GM21723 (cell line): Measurements from ENCODE around the gene RGS12.

Experiments used
- ATAC-seq: cut with Tn5 transposase; IDR thresholded peaks from one replicate; pipeline ENCODE4 v1.9.1; 2021; ENCODE audit warnings: mild to moderate bottlenecking, moderate library complexity; ENCODE audit not compliant: unreplicated experiment

The RGS12 gene

DNA sequence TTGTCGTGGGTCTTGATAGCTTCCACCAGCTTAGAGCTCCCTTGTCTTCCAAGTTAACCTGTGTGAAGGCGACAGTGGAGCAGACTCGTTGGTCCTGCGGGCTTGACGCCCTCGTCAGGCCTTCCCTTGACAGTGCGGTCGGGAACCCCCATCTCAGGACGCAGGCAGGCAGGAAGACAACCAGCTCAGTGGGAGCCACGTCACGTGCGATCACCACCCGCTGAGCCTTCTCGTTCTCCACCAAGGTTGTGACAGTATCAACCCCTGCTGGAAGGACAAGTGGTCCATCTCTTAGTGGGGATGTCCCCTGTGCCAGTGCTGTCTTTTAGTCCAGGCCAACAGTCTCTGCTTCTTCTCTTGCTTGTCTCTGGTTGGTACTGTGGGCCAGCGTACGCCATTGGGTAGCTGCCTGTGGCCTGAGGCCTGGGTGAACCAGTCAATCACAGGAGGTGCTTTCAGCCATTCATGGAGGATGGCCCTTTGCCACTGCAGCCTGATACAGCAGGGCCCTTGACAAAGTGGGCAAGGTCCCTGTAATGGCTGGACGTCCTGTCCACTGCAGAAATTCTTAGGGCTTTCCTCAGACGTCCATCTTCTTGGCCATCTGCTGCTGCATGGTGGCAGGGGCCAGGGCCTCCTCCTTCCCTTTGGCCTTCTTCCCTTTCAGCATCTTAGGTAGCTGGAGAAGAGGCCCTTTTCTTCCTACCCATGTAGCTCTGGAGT, 31.4 kb downstream of the RGS12 start:
- no peak for ATAC-seq

GRCh38 chr4:3328814-3329663, 36.2 kb downstream of the RGS12 start:
- ATAC-seq = no peak

DNA sequence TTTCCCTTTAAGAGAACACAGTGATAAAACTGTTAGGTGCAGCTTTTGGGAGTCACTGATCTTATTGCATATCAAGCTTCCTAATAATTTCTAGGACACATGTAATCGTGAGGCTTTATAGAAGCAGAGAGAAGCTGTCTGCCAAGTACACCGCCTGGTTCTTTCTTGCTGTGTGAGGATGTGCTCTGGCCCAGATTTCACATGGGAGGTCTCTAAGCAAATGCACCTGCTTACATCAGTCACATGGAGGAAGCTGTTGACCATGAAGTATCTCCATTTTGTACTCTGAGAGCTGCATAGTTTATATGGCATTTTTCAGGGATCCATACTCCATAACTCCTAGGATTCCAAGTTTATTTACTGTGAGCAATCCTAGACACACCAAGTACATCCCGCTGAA, 37.1 kb downstream of the RGS12 start:
- no peak for ATAC-seq

DNA sequence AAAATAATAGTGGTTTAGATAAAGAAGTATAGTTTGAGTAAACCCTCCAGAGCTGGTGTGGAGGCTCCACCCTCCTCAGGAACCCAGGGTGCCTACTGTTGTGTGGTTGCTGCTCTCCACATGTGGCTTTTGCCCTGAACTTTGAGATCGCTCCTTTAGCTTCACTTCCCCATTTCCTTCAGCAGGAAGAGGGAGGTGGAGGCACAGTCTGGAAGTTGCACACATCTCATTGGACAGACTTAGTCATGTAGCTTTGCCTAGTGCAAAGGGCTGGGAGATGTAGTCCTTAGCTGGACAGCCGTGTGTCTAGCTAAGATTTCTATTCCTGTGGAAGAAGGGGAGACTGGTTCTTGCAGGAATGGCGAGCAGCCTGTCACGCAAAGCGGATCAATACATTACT, 37.9 kb downstream of the RGS12 start:
- no peak for ATAC-seq

DNA sequence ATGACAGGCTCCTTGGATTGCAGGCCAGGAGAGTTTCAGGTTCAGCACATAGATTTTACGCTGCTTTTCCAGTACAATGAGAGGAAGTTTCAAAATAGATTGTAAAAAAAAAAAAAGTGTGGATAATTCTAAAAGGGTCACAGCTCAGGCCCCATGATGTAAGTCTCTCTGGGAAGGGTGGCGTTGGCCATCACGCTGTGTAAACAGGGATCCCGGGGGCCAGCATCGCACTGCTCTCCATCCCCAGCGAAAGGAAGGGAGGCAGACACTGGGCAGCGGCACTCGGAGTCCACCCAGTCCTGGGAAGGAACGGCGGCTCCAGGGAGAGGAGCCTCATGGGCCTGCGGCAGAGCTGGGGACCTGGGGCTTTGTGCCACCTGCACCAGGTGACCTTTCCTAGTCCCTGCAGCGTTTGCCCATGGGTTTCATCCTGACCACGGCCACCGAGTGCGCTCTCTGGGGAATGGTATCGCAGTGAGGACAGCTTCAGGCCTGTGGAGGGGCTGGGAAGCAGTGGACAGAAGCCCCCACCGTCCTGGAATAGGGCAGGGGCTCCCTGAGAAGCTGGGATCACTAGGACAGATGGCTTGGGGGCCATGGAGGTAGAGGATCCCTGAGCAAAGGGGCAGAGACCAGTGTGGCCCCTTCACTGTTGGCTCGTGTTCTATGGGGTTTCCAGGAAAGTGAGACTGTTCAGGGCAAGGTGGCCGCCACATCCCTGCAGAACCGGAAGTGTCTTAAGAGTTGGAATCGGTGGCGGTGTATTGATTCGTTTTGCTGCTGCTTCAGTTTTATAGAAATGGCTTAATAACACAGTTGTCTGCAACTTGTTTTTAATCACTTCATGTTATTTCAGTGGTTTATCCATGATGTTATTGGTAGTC, 38.9 kb downstream of the RGS12 start:
- no peak for ATAC-seq

DNA sequence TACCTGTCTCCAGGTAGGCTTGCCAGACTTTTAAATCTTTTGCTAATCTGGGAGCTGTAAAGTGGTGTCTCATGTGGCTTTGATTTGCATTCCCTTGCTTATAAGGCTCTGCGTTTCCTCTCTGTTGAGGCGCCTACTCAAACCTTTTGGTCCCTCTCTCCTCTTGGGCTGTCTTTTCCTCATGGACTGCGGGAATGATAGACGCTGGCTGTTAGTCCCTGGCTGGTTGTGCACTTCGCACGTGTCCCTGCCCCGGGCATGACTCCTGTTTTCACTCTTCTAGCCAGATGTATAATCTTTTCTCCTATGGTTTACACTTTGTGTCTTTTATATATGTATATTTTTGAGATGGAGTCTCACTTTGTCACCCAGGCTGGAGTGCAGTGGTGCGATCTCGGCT, 39.7 kb downstream of the RGS12 start:
- ATAC-seq = no peak

GRCh38 chr4:3334316-3334715, 41.5 kb downstream of the RGS12 start:
- ATAC-seq = no peak

- ATAC-seq = no peak
Measured at GRCh38 chr4:3335385-3335784, 42.6 kb downstream of the RGS12 start.

DNA sequence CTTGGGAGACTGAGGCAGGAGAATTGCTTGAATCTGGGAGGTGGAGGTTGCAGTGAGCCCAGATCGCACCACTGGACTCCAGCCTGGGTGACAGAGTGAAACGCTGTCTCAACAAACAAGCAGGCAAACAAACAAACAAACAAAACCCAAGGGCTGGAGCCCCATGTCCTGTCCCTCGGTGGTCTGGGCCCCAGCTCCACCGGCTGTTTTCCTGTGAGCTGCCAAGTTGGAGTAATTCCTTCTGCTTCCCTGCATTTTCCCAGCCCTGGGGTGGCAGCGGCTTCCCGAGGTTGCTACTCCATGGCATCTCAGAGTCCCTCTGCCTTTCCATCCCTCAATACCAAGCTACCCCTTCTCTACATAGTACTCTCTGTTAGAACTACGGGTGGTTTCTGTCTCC, 43.2 kb downstream of the RGS12 start:
- ATAC-seq = no peak

DNA sequence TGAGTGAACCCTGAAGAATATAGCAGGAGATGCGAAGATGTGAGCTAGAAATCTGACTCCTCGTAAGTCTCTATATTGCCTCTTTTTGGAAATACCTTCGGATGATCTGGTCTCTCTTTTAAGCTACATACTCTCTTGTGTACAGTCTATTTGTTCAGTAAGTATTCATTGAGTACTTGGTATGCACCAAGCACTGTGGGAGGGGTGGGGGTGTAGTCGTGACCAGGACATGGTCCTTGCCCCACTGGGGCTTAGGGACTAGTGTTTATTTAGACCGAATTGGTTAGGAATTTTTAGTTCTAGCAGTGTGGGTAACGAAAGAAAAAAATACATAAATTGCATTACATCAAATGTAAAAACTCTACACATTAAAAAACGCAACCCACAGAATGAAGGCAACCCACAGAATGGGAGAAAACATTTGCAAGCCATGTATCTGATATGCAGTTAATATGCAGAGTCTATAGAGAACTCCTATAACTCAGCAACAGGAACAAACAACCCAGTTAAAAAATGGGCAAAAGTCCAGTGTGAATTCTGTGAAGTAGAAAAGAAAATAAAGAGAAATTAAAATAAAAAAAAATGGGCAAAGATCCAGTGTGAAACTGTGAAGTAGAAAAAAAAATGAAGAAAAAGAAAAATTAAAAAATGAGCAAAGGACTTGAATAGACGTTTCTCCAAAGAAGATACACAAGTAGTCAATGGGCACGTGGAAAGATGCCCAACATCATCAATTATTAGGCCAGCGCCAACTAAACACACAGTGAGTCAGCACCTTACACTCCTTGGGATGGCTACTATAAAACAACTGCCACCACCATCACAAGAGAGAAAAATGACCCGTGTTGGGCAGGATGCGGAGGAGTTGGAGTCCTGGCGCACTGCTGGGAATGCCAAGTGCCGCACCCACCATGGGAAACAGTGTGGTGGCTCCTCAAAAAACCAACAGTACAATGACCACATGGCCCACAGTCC, 43.8 kb downstream of the RGS12 start:
- ATAC-seq = no peak

DNA sequence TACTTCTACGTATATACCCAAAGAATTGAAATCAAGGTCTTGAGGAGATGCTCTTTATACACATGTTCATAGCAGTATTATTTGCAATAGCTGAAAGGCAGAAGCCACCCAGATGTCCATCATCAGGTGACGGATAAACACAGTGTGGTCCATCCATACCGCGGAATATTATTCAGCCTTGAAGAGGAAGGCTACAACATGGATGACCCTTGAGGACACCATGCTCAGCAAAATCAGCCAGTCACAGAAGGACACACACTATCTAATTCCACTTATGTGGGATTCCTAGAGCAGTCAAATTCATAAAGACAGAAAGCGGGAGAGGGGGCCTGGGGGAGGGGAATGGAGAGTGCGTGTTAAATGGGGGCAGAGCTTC, 44.5 kb downstream of the RGS12 start:
- ATAC-seq = no peak

GRCh38 chr4:3337811-3338210, 45.0 kb downstream of the RGS12 start:
- no peak for ATAC-seq

GRCh38 chr4:3338321-3338838, 45.6 kb downstream of the RGS12 start:
- no peak for ATAC-seq

DNA sequence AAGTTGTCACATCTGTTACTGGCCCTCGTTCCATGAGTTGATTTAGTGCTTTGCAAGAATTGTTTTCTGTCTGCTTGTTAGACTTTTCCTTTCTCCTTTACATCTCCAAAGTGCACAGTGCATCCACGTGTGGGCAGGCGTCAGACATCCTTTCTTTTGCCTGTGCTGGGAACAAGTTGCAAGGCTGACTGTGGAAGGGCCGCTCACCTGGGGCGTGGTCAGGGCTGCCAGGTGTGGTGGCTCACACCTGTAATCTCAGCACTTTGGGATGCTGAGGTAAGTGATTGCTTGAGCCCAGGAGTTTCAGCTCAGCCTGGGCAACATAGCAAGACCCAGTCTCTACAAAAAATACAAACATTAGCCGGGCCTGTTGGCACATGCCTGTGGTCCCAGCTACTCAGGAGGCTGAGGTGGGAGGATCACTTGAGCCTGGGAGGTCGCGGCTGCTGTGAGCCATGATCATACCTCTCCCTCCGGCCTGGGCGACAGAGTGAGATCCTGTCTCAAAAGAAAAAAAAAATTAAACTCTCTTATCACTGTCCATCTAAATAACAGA, 46.2 kb downstream of the RGS12 start:
- ATAC-seq = no peak

DNA sequence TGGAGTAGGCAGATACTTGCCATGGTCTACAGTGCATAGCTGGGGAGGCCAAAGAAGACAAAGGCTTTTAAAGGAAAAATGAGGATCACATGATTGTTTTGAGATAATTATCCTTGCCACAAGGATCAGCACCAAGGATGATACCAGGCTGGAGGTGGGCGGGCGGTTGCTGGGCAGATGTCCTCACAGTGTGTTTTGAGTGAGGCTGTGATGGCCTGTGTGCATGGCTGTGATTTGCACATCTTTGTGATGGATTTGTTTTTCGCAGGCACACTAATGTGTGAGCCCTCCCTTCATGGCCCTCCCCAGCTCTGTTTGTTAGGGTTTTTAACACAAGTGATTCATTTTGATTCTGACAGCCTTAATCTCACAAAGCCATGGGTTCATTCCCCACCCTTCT, 46.8 kb downstream of the RGS12 start:
- no peak for ATAC-seq

- ATAC-seq = no peak
Measured at GRCh38 chr4:3340038-3340699, 47.3 kb downstream of the RGS12 start.

DNA sequence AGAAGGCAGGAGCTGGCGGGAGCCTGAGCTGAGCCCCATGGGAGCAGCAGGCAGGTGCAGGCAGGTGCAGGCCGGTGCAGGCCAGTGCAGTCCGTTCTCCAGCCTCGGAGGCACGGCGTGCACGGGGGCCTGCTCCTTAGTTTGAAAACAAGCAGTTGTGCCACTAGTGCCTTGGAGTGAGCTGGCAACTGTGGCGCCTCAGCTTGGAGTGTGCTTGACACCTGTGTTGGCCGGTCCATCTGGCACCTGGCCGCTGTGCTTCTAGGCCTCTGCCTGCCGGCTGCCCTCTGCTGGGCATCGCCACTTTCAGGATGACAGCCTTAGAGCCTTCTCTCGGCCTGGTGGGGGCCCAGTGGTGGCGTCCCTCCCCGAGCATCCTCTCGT, 47.9 kb downstream of the RGS12 start:
- ATAC-seq = no peak

DNA sequence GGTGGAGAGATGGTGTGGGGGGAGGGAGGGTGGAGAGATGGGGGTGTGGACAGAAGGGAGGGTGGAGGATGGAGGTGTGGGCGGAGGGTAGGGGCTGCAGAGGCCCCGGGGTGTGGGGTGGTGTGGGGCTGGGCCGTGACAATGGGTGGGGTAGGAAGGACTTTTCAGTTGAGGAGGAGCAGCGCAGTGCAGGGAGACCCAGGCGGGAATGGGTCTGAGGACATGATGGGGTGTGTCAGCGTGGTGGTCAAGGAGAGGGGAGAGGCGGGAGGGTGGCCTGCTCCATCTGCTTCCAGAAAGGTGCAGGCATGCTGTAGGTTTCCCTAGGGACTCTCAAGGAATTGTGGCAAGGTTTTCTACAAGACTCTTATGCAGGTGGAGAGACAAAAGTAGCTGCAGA, 48.9 kb downstream of the RGS12 start:
- no peak for ATAC-seq

DNA sequence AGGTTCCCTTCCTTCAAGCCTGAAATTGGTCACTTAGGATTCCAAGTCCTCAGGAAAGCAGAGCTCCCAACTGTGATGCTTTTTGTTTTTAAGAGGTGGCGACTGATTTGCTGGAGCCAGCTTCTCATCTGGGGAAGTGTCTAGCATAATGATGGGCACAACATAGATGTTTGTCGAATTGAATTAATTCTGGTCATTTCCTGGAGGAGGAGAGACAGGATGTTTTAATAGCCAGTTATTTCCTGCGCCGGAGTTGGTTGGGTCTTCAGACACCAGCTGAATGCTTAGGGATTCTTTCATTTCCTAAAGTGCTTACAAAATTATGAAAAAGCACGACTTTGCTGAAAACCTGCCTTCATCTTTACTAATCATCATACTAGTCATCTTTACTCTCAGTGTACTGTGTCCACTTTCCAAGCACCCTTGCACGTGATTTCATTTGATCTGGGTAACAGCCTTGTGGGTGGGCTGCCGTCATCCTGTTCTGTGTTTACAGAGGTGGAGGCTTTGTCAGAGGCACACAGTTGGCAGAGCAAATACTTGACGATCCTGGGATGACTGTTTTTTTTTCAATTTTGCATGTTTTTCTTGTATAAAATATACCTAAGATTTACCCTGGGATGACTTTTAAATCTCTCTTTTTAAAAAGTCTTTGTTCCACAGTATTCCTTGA, 49.5 kb downstream of the RGS12 start:
- ATAC-seq = no peak
